Panc1 (cell line): ENCODE measurements around the gene TTC29.

Source experiments
- POLR2AphosphoS5 ChIP-seq: IDR thresholded peaks from 2 replicates; pipeline ENCODE4 v1.6.1; 2012; ENCODE audit warnings: mild to moderate bottlenecking, low read depth, low read length, moderate library complexity
- REST ChIP-seq, 2 experiments: IDR thresholded peaks; 2 replicates each; pipeline ENCODE4 v1.6.1; 2011 to 2012; ENCODE audit warnings: low read depth in 2 of 2, control low read depth in 1 of 2, low read length in 1 of 2, mild to moderate bottlenecking in 1 of 2, moderate library complexity in 1 of 2; ENCODE audit not compliant: insufficient read depth in 1 of 2
- SIN3A ChIP-seq: IDR thresholded peaks from 2 replicates; pipeline ENCODE4 v1.6.1; 2012; ENCODE audit warnings: low read depth, mild to moderate bottlenecking, low read length, moderate library complexity, borderline replicate concordance; ENCODE audit not compliant: insufficient read depth
- TCF7L2 ChIP-seq: IDR thresholded peaks from 2 replicates; pipeline ENCODE4 v1.6.1; 2011; ENCODE audit warnings: mild to moderate bottlenecking, low read depth, low read length, inconsistent platforms
- TF ChIP-seq, protein P1 (sequence below): fragments of 450-650 bp; IDR thresholded peaks from 2 replicates; pipeline ENCODE4 v1.5.1; 2017; ENCODE audit warnings: mild to moderate bottlenecking

DNA sequence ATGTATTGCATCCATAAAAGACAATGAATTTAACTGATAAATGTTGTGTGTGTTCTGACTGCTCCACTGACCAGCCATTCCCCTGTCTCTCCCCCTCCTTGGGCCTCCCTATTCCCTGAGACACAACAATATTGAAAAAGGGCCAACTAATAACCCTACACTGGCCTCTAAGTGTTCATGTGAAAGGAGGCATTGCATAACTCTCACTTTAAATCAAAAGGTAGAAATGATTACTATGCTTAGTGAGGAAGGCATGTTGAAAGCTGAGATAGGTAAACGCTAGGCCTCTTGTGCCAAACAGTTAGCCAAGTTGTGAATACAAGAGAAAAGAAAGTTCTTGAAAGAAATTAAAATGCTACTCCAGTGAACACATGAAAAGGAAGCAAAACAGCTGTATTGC is 154.2 kb downstream of the TTC29 start:
- TF ChIP-seq, protein P1, sequence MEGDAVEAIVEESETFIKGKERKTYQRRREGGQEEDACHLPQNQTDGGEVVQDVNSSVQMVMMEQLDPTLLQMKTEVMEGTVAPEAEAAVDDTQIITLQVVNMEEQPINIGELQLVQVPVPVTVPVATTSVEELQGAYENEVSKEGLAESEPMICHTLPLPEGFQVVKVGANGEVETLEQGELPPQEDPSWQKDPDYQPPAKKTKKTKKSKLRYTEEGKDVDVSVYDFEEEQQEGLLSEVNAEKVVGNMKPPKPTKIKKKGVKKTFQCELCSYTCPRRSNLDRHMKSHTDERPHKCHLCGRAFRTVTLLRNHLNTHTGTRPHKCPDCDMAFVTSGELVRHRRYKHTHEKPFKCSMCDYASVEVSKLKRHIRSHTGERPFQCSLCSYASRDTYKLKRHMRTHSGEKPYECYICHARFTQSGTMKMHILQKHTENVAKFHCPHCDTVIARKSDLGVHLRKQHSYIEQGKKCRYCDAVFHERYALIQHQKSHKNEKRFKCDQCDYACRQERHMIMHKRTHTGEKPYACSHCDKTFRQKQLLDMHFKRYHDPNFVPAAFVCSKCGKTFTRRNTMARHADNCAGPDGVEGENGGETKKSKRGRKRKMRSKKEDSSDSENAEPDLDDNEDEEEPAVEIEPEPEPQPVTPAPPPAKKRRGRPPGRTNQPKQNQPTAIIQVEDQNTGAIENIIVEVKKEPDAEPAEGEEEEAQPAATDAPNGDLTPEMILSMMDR, result no peak
- TF ChIP-seq TCF7L2 (no peak), POLR2AphosphoS5 (no peak), REST (IDR thresholded peaks at IDR 0.05; ENCODE audit: insufficient read depth in 1 of 2, low read depth in 2 of 2, low read length in 1 of 2) (no peak), SIN3A (no peak)
